ENCODE measurements around the gene CFAP410.

Gene CFAP410

GRCh38 chr21:44356160-44356559 is 17.0 kb upstream of the CFAP410 start:
- no peak overlapping the region for H2AK5ac ChIP-seq (ENCODE audit: low read depth, low read length)
- no peak overlapping the region for H3K4ac ChIP-seq (ENCODE audit: low read length)
- H3K27ac ChIP-seq (replicated peaks; ENCODE audit: low read length), result no peak overlapping the region
- H2BK15ac ChIP-seq (ENCODE audit: low read length), result no peak overlapping the region
- H2AFZ ChIP-seq (ENCODE audit: low read length), result no peak overlapping the region
- peaks cover 2% of the 10 kb centered on the region for H3K79me1 ChIP-seq (ENCODE audit: low read depth, low read length)
- no peak overlapping the region for H4K8ac ChIP-seq (ENCODE audit: low read depth, low read length)
- H2BK5ac ChIP-seq (ENCODE audit: low read length), result no peak overlapping the region
- no CpG with 5 or more reads among the region's 11 CpGs for WGBS, 2 donors (ENCODE audit: extremely low coverage in 2 of 2, insufficient read length in 2 of 2, insufficient replicate concordance in 1 of 2)
- no peak overlapping the region for H3K14ac ChIP-seq (ENCODE audit: low read length)
- H2BK12ac ChIP-seq (ENCODE audit: low read length), result no peak overlapping the region
- no peak overlapping the region for H3K18ac ChIP-seq (ENCODE audit: low read length)
- H3K27me3 ChIP-seq (ENCODE audit: control insufficient read depth in 3 of 3, insufficient read depth in 3 of 3, low read depth in 1 of 3, low read length in 3 of 3), result peaks cover 0 to 7% (median 0%) of the 10 kb centered on the region in 3 experiments
- no peak overlapping the region for H3K4me2 ChIP-seq (ENCODE audit: insufficient read depth, low read length, poor library complexity, severe bottlenecking)
- H3K9ac ChIP-seq (ENCODE audit: low read depth, low read length, poor library complexity), result no peak overlapping the region
- H4K91ac ChIP-seq (ENCODE audit: low read depth, low read length, poor library complexity), result no peak overlapping the region
- no peak overlapping the region for H2BK120ac ChIP-seq (ENCODE audit: low read depth, low read length)
- H3K4me1 ChIP-seq (ENCODE audit: control insufficient read depth in 2 of 2, insufficient read depth in 1 of 2, low read depth in 1 of 2, low read length in 2 of 2), result peaks cover 0 to 10% of the 10 kb centered on the region in 2 donors
- no peak for DNase-seq (ENCODE audit: low spot score)
- no peak overlapping the region for H3K23ac ChIP-seq (ENCODE audit: low read depth, low read length, poor library complexity)
- H3K4me3 ChIP-seq (ENCODE audit: low read length in 2 of 2), result no peak overlapping the region
- no peaks in the 10 kb centered on the region for H3K9me3 ChIP-seq (replicated peaks in 1 of 2; ENCODE audit: control insufficient read depth in 2 of 2, insufficient read depth in 1 of 2, low read depth in 1 of 2, low read length in 2 of 2)
- no peaks in the 10 kb centered on the region for H3K36me3 ChIP-seq (replicated peaks in 1 of 2; ENCODE audit: control insufficient read depth in 2 of 2, insufficient read depth in 2 of 2, low read length in 2 of 2)

DNA sequence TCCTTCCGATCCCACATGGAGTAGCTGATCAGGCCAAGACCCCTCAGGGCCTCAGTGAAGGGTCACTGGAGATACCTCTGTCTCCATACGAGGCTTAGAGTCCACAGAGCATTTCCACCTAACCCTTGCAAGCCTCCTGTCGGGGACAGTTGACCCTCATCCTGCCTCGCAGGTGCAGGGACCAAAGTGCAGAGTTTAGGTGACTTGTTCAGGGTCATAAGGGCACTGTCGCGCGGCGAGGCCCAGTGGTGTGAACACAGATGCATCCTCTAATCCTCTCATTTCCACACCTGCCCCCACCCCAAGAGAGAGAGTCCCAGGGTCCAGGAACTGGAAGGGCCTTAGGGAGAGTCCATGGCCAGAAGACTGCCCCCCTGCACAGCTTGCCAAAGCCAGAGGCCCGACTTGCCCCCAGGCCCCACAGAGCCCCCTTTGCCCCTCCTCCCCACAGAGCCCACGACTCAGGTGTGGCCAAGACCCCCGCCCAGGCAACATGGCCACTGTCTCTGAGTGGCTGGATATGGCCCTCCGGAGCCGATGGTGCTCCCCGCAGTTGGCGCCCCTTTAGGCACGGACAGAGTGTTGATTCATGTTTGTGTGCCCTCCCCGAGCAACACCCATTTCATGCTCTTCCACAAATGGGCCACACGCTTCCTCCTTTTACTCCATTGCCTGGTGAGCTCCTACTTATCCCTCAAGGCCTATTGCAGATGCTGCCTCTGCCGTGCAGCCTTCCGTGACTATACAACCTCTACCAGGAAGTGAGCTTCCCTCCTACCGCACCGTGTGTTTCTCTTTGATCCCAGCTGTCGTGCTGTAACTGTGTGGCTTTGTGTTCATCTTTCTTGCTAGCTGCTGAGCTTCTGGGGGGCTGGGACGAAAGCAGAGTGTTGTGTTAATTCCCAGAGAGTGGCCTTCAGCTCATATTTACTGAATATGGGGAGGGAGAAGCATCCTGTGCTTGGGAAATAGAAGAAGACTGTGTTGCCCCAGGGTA is 15.9 kb upstream of the CFAP410 start:
- DNase-seq (ENCODE audit: low spot score), result no peak
- H4K8ac ChIP-seq (ENCODE audit: low read depth, low read length), result no peak overlapping the region
- no peaks in the 10 kb centered on the region for H3K9me3 ChIP-seq (replicated peaks in 1 of 2; ENCODE audit: control insufficient read depth in 2 of 2, insufficient read depth in 1 of 2, low read depth in 1 of 2, low read length in 2 of 2)
- H2AFZ ChIP-seq (ENCODE audit: low read length), result peak overlapping the region; percentile 46
- H3K23ac ChIP-seq (ENCODE audit: low read depth, low read length, poor library complexity), result no peak overlapping the region
- no peak overlapping the region for H2BK5ac ChIP-seq (ENCODE audit: low read length)
- H3K27me3 ChIP-seq (ENCODE audit: control insufficient read depth in 3 of 3, insufficient read depth in 3 of 3, low read depth in 1 of 3, low read length in 3 of 3), result peaks cover 0 to 15% (median 0%) of the 10 kb centered on the region in 3 experiments
- H2BK15ac ChIP-seq (ENCODE audit: low read length), result no peak overlapping the region
- peak overlapping the region; percentile 37 for H2AK5ac ChIP-seq (ENCODE audit: low read depth, low read length)
- peaks cover 0 to 10% of the 10 kb centered on the region in 2 donors for H3K4me1 ChIP-seq (ENCODE audit: control insufficient read depth in 2 of 2, insufficient read depth in 1 of 2, low read depth in 1 of 2, low read length in 2 of 2)
- H3K4me3 ChIP-seq (ENCODE audit: low read length in 2 of 2), result no peak overlapping the region
- H3K79me1 ChIP-seq (ENCODE audit: low read depth, low read length), result peaks cover 2% of the 10 kb centered on the region
- no peak overlapping the region for H3K9ac ChIP-seq (ENCODE audit: low read depth, low read length, poor library complexity)
- H3K14ac ChIP-seq (ENCODE audit: low read length), result no peak overlapping the region
- no peak overlapping the region for H4K91ac ChIP-seq (ENCODE audit: low read depth, low read length, poor library complexity)
- no peak overlapping the region for H2BK120ac ChIP-seq (ENCODE audit: low read depth, low read length)
- H3K27ac ChIP-seq (replicated peaks; ENCODE audit: low read length), result no peak overlapping the region
- H3K36me3 ChIP-seq (replicated peaks in 1 of 2; ENCODE audit: control insufficient read depth in 2 of 2, insufficient read depth in 2 of 2, low read length in 2 of 2), result no peaks in the 10 kb centered on the region
- no peak overlapping the region for H3K4me2 ChIP-seq (ENCODE audit: insufficient read depth, low read length, poor library complexity, severe bottlenecking)
- no peak overlapping the region for H3K4ac ChIP-seq (ENCODE audit: low read length)
- no peak overlapping the region for H3K18ac ChIP-seq (ENCODE audit: low read length)
- H2BK12ac ChIP-seq (ENCODE audit: low read length), result no peak overlapping the region
- WGBS, 2 donors (ENCODE audit: extremely low coverage in 2 of 2, insufficient read length in 2 of 2, insufficient replicate concordance in 1 of 2), result no CpG with 5 or more reads among the region's 24 CpGs

- WGBS, 2 donors (ENCODE audit: extremely low coverage in 2 of 2, insufficient read length in 2 of 2, insufficient replicate concordance in 1 of 2), result no CpG with 5 or more reads among the region's 8 CpGs
- Histone ChIP-seq H3K23ac (ENCODE audit: low read depth, low read length, poor library complexity) (no peak overlapping the region), H3K27me3 (ENCODE audit: control insufficient read depth in 3 of 3, insufficient read depth in 3 of 3, low read depth in 1 of 3, low read length in 3 of 3) (peaks cover under 1 to 25% (median 2%) of the 10 kb centered on the region in 3 experiments), H4K8ac (ENCODE audit: low read depth, low read length) (no peak overlapping the region), H2BK5ac (ENCODE audit: low read length) (no peak overlapping the region), H3K4me3 (ENCODE audit: low read length in 2 of 2) (no peak overlapping the region), H2AK5ac (ENCODE audit: low read depth, low read length) (no peak overlapping the region), H3K79me1 (ENCODE audit: low read depth, low read length) (peaks cover 2% of the 10 kb centered on the region), H3K14ac (ENCODE audit: low read length) (no peak overlapping the region), H3K18ac (ENCODE audit: low read length) (peak overlapping the region; percentile 36), H2BK15ac (ENCODE audit: low read length) (no peak overlapping the region), H3K9ac (ENCODE audit: low read depth, low read length, poor library complexity) (no peak overlapping the region), H4K91ac (ENCODE audit: low read depth, low read length, poor library complexity) (no peak overlapping the region), H3K9me3 (replicated peaks in 1 of 2; ENCODE audit: control insufficient read depth in 2 of 2, insufficient read depth in 1 of 2, low read depth in 1 of 2, low read length in 2 of 2) (no peaks in the 10 kb centered on the region), H3K4me1 (ENCODE audit: control insufficient read depth in 2 of 2, insufficient read depth in 1 of 2, low read depth in 1 of 2, low read length in 2 of 2) (peaks cover 0 to 10% of the 10 kb centered on the region in 2 donors), H2BK12ac (ENCODE audit: low read length) (no peak overlapping the region), H3K36me3 (replicated peaks in 1 of 2; ENCODE audit: control insufficient read depth in 2 of 2, insufficient read depth in 2 of 2, low read length in 2 of 2) (no peaks in the 10 kb centered on the region), H2BK120ac (ENCODE audit: low read depth, low read length) (no peak overlapping the region), H2AFZ (ENCODE audit: low read length) (no peak overlapping the region), H3K4ac (ENCODE audit: low read length) (no peak overlapping the region), H3K27ac (replicated peaks; ENCODE audit: low read length) (no peak overlapping the region), H3K4me2 (ENCODE audit: insufficient read depth, low read length, poor library complexity, severe bottlenecking) (no peak overlapping the region)
- DNase-seq (ENCODE audit: low spot score), result no peak
Observed at GRCh38 chr21:44354001-44354405, 14.8 kb upstream of the CFAP410 start.

- Histone ChIP-seq H2BK12ac (ENCODE audit: low read length) (no peak within 1 kb of the TSS), H3K27me3 (ENCODE audit: control insufficient read depth in 3 of 3, insufficient read depth in 3 of 3, low read depth in 1 of 3, low read length in 3 of 3) (peaks cover 2 to 28% (median 4%) of the 10 kb centered on the region in 3 experiments)
Observed at GRCh38 chr21:44353191-44353970, 14.2 kb upstream of the CFAP410 start, which contains the start of gene TRPM2. Gene TRPM2, plus strand, starts transcription at chr21:44353621. Its CDS starts 80 bp downstream, at chr21:44353701.

More at GRCh38 chr21:44353191-44353970, 14.2 kb upstream of the CFAP410 start, which contains the start of gene TRPM2:
- peak within 1 kb of the TSS; percentile 23 for H3K23ac ChIP-seq (ENCODE audit: low read depth, low read length, poor library complexity)
- peak within 1 kb of the TSS; percentile 54 for H3K9ac ChIP-seq (ENCODE audit: low read depth, low read length, poor library complexity)
- H2AK5ac ChIP-seq (ENCODE audit: low read depth, low read length), result peak within 1 kb of the TSS; percentile 40
- DNase-seq (ENCODE audit: low spot score), result no peak
- peak within 1 kb of the TSS; percentile 46 for H2AFZ ChIP-seq (ENCODE audit: low read length)
- no peak within 1 kb of the TSS for H3K4me3 ChIP-seq (ENCODE audit: low read length in 2 of 2)
- H4K91ac ChIP-seq (ENCODE audit: low read depth, low read length, poor library complexity), result no peak within 1 kb of the TSS
- H3K9me3 ChIP-seq (replicated peaks in 1 of 2; ENCODE audit: control insufficient read depth in 2 of 2, insufficient read depth in 1 of 2, low read depth in 1 of 2, low read length in 2 of 2), result no peaks in the 10 kb centered on the region
- H2BK15ac ChIP-seq (ENCODE audit: low read length), result no peak within 1 kb of the TSS
- no peak within 1 kb of the TSS for H3K4me2 ChIP-seq (ENCODE audit: insufficient read depth, low read length, poor library complexity, severe bottlenecking)
- H3K27ac ChIP-seq (replicated peaks; ENCODE audit: low read length), result no peak within 1 kb of the TSS
- peaks cover 0 to 10% of the 10 kb centered on the region in 2 donors for H3K4me1 ChIP-seq (ENCODE audit: control insufficient read depth in 2 of 2, insufficient read depth in 1 of 2, low read depth in 1 of 2, low read length in 2 of 2)
- H3K4ac ChIP-seq (ENCODE audit: low read length), result no peak within 1 kb of the TSS
- H3K14ac ChIP-seq (ENCODE audit: low read length), result no peak within 1 kb of the TSS
- H3K79me1 ChIP-seq (ENCODE audit: low read depth, low read length), result peaks cover 2% of the 10 kb centered on the region
- peak within 1 kb of the TSS; percentile 36 for H3K18ac ChIP-seq (ENCODE audit: low read length)
- H2BK5ac ChIP-seq (ENCODE audit: low read length), result no peak within 1 kb of the TSS
- WGBS, 2 donors (ENCODE audit: extremely low coverage in 2 of 2, insufficient read length in 2 of 2, insufficient replicate concordance in 1 of 2), result no CpG with 5 or more reads among the region's 21 CpGs
- no peak within 1 kb of the TSS for H4K8ac ChIP-seq (ENCODE audit: low read depth, low read length)
- peak within 1 kb of the TSS; percentile 21 for H2BK120ac ChIP-seq (ENCODE audit: low read depth, low read length)
- no peaks in the 10 kb centered on the region for H3K36me3 ChIP-seq (replicated peaks in 1 of 2; ENCODE audit: control insufficient read depth in 2 of 2, insufficient read depth in 2 of 2, low read length in 2 of 2)

All from neuronal stem cell (in vitro differentiated cells).